HCT116 (cell line): ENCODE measurements around the gene PARP8. TPM values are rescaled to one million over a fixed set of nuclear protein-coding genes. Genes with fewer than 3 reads are reported as not detected.

Experiments
- ATAC-seq: fragments of 200-7000 bp; cut with Tn5 transposase; 2 replicates; pipeline ENCODE4 v1.9.1; 2020; ENCODE audit warnings: mild to moderate bottlenecking, moderate library complexity
- BruUV-seq: library from RNA; stranded (reverse); fragments of 400-500 nt; replicated peaks from 2 replicates; lab custom pipeline; 2021; lab: Mats Ljungman, UMichigan
- CTCF ChIA-PET: fragments of 300-600 bp; sonication (Branson Sonifier 250); formaldehyde crosslinking; loops from one replicate; lab custom pipeline; 2021; ENCODE audit warnings: antibody characterized with exemption; lab: Charles Lee
- POLR2A ChIA-PET: fragments of 300-600, 350-600 bp; sonication (Branson Sonifier 250); formaldehyde crosslinking; loops from one replicate; lab custom pipeline; 2021; ENCODE audit warnings: antibody characterized with exemption; lab: Charles Lee
- RAD21 ChIA-PET, 2 experiments: fragments of 300-600 bp; sonication (Branson Sonifier 250); formaldehyde crosslinking; loops; one replicate each; lab custom pipeline; 2023; ENCODE audit warnings: low total read pairs in 2 of 2; ENCODE audit not compliant: uncharacterized antibody in 2 of 2, unreplicated experiment in 2 of 2, low non-redundant PET in 1 of 2; lab: Charles Lee
- DNase-seq: peaks from one replicate; pipeline ENCODE4 v3.0.0-alpha.2; 2010; ENCODE audit warnings: low read depth, low spot score
- H2AFZ ChIP-seq: fragments of 200-600 bp; shearing (Covaris generic), sonication (generic); 2 replicates; pipeline ENCODE4 v1.6.1; 2017; ENCODE audit warnings: low read depth, mixed run types, mixed read lengths, antibody characterized with exemption, low read length; ENCODE audit not compliant: poor library complexity, severe bottlenecking
- H3K27ac ChIP-seq: 2 replicates; pipeline ENCODE4 v1.5.1; 2012; ENCODE audit warnings: low read depth, low read length
- H3K27me3 ChIP-seq: fragments of 200-600 bp; sonication (generic); 2 replicates; pipeline ENCODE4 v1.6.1; 2016; ENCODE audit warnings: mixed run types, low read length, mixed read lengths; ENCODE audit not compliant: insufficient read depth
- H3K36me3 ChIP-seq, 2 experiments: fragments of 200-500 bp in 1 of 2; fragments of 200-600 bp in 1 of 2; sonication (Bioruptor generic) in 1 of 2; sonication (generic) in 1 of 2; 2 replicates each; pipeline versions ENCODE4 v1.5.1 to v1.6.1; 2014 to 2016; ENCODE audit warnings: low read length in 2 of 2, inconsistent platforms in 1 of 2, mixed read lengths in 1 of 2, mixed run types in 1 of 2; ENCODE audit not compliant: insufficient read depth in 2 of 2, control insufficient read depth in 1 of 2
- H3K4me1 ChIP-seq, 2 experiments: fragments of 200-600 bp in 1 of 2; sonication (generic) in 1 of 2; 2 replicates each; pipeline versions ENCODE4 v1.5.1 to v1.6.1; 2012 to 2017; ENCODE audit warnings: low read length in 2 of 2, inconsistent platforms in 1 of 2, mild to moderate bottlenecking in 1 of 2, mixed read lengths in 1 of 2, mixed run types in 1 of 2, moderate library complexity in 1 of 2; ENCODE audit not compliant: insufficient read depth in 2 of 2, control insufficient read depth in 1 of 2
- H3K4me2 ChIP-seq: fragments of 200-600 bp; sonication (generic); 2 replicates; pipeline ENCODE4 v1.6.1; 2017; ENCODE audit warnings: mixed run types, low read length, mixed read lengths
- H3K4me3 ChIP-seq, 2 experiments: fragments of 200-600 bp in 1 of 2; sonication (generic) in 1 of 2; replicated peaks in 1 of 2; 2 replicates each; pipeline ENCODE4 v1.5.1; 2011 to 2016; ENCODE audit warnings: low read length in 2 of 2, control low read depth in 1 of 2, low read depth in 1 of 2, mild to moderate bottlenecking in 1 of 2, mixed read lengths in 1 of 2, mixed run types in 1 of 2
- H3K79me2 ChIP-seq: fragments of 200-600 bp; sonication (generic); 2 replicates; pipeline ENCODE4 v1.6.1; 2017; ENCODE audit warnings: mild to moderate bottlenecking, mixed run types, low read length, moderate library complexity, mixed read lengths; ENCODE audit not compliant: insufficient read depth
- H3K9ac ChIP-seq: fragments of 200-600 bp; sonication (generic); 2 replicates; pipeline ENCODE4 v1.6.1; 2016; ENCODE audit warnings: low read length, mixed read lengths
- H3K9me2 ChIP-seq: fragments of 200-600 bp; sonication (generic), shearing (Covaris generic); 2 replicates; pipeline ENCODE4 v1.6.1; 2017; ENCODE audit warnings: mixed run types, mild to moderate bottlenecking, moderate library complexity; ENCODE audit not compliant: insufficient read depth
- H3K9me3 ChIP-seq, 2 experiments: fragments of 200-500 bp in 1 of 2; fragments of 200-600 bp in 1 of 2; sonication (Bioruptor generic) in 1 of 2; sonication (generic) in 1 of 2; 2 replicates each; pipeline ENCODE4 v1.6.1; 2014 to 2017; ENCODE audit warnings: low read length in 2 of 2, mixed read lengths in 2 of 2, inconsistent platforms in 1 of 2, low read depth in 1 of 2, mild to moderate bottlenecking in 1 of 2, mixed run types in 1 of 2, moderate library complexity in 1 of 2; ENCODE audit not compliant: control insufficient read depth in 1 of 2, insufficient read depth in 1 of 2
- H4K20me1 ChIP-seq: fragments of 200-600 bp; sonication (generic), shearing (Covaris generic); 2 replicates; pipeline ENCODE4 v1.6.1; 2017; ENCODE audit warnings: mixed run types, mild to moderate bottlenecking, moderate library complexity; ENCODE audit not compliant: insufficient read depth
- ATF3 ChIP-seq: IDR thresholded peaks from 2 replicates; pipeline ENCODE4 v1.6.1; 2012
- CBX3 ChIP-seq: IDR thresholded peaks from 2 replicates; pipeline ENCODE4 v1.6.1; 2012; ENCODE audit warnings: low read depth
- CEBPB ChIP-seq: IDR thresholded peaks from 2 replicates; pipeline ENCODE4 v1.6.1; 2012; ENCODE audit warnings: low read depth
- CTCF ChIP-seq, 3 experiments: fragments of 200-600 bp in 1 of 3; sonication (generic) in 1 of 3; IDR thresholded peaks in 2 of 3; conservative IDR thresholded peaks in 1 of 3; 2 replicates each; pipeline ENCODE4 v1.5.1; 2012 to 2017; ENCODE audit warnings: low read depth in 2 of 3, low read length in 2 of 3, antibody characterized with exemption in 1 of 3, borderline replicate concordance in 1 of 3, control low read depth in 1 of 3, mild to moderate bottlenecking in 1 of 3, mixed read lengths in 1 of 3, mixed run types in 1 of 3, moderate library complexity in 1 of 3; ENCODE audit not compliant: insufficient read depth in 1 of 3
- ELF1 ChIP-seq: IDR thresholded peaks from 2 replicates; pipeline ENCODE4 v1.6.1; 2012; ENCODE audit warnings: low read depth, borderline replicate concordance
- EZH2phosphoT487 ChIP-seq: fragments of 200-600 bp; IDR thresholded peaks from 2 replicates; pipeline ENCODE4 v1.6.1; 2018; ENCODE audit warnings: antibody characterized with exemption, borderline replicate concordance
- FOSL1 ChIP-seq: IDR thresholded peaks from 2 replicates; pipeline ENCODE4 v1.6.1; 2012; ENCODE audit warnings: low read depth
- JUND ChIP-seq: IDR thresholded peaks from 2 replicates; pipeline ENCODE4 v1.6.1; 2012
- MAX ChIP-seq: IDR thresholded peaks from 2 replicates; pipeline ENCODE4 v1.6.1; 2012
- RAD21 ChIP-seq: IDR thresholded peaks from 2 replicates; pipeline ENCODE4 v1.6.1; 2012; ENCODE audit warnings: low read depth, mild to moderate bottlenecking
- SIN3A ChIP-seq: IDR thresholded peaks from 2 replicates; pipeline ENCODE4 v1.6.1; 2012; ENCODE audit warnings: low read depth
- SP1 ChIP-seq: IDR thresholded peaks from 2 replicates; pipeline ENCODE4 v1.6.1; 2012; ENCODE audit warnings: low read depth
- SRF ChIP-seq: IDR thresholded peaks from 2 replicates; pipeline ENCODE4 v1.6.1; 2012; ENCODE audit warnings: low read depth
- TCF7L2 ChIP-seq: IDR thresholded peaks from 2 replicates; pipeline ENCODE4 v1.7.0; 2011; ENCODE audit warnings: borderline replicate concordance, inconsistent platforms; ENCODE audit not compliant: insufficient read depth, insufficient read length; ENCODE audit errors: extremely low read depth
- ZNF274 ChIP-seq: fragments of 200-500 bp; sonication (Bioruptor generic); IDR thresholded peaks from 2 replicates; pipeline ENCODE4 v1.6.1; 2014; ENCODE audit warnings: mild to moderate bottlenecking, low read depth, low read length, inconsistent platforms
- intact Hi-C: fragments of 100-400 bp; cut with micrococcal nuclease; formaldehyde crosslinking; loops from 2 replicates; pipeline ENCODE4 v1.10.0; 2022
- total RNA-seq: library from RNA; stranded (reverse); gene quantifications from one replicate; pipeline ENCODE4 v1.2.1, GENCODE V29; 2021; ENCODE audit not compliant: unreplicated experiment

PARP8 gene
- total RNA-seq, 1 experiment from 2014 or later = 19.0 TPM

- intact Hi-C loops = no loop called here
- no peaks in the 10 kb centered on the region for H4K20me1 ChIP-seq
- no peaks in the 10 kb centered on the region for H3K79me2 ChIP-seq
- no peaks in the 10 kb centered on the region for H3K36me3 ChIP-seq
- POLR2A ChIA-PET = no interaction called here
- DNase-seq (no peak), ATAC-seq (no peak)
- RAD21 ChIA-PET = no interaction called here
- no TSS peak for BruUV-seq
- no peak overlapping the region for H2AFZ ChIP-seq
- no peak overlapping the region for H3K27ac ChIP-seq
- no peaks in the 10 kb centered on the region for H3K9me3 ChIP-seq
- H3K9ac ChIP-seq = no peak overlapping the region
- H3K4me2 ChIP-seq = no peak overlapping the region
- H3K9me2 ChIP-seq = no peaks in the 10 kb centered on the region
- H3K4me1 ChIP-seq = no peaks in the 10 kb centered on the region
- 0 out of 2 replicates have a peak, but pooled peaks cover 9% of the 10 kb centered on the region for H3K27me3 ChIP-seq
- CTCF ChIA-PET = no interaction called here
- no peak overlapping the region for H3K4me3 ChIP-seq
- TF ChIP-seq CTCF (IDR thresholded peaks at IDR 0.05 in 2 of 3, conservative IDR thresholded peaks at IDR 0.05 in 1 of 3; ENCODE audit: borderline replicate concordance in 1 of 3, insufficient read depth in 1 of 3, low read depth in 2 of 3, low read length in 2 of 3) = no peak
- no peak for TF ChIP-seq CBX3
- TF ChIP-seq RAD21 = no peak
Observed at GRCh38 chr5:50878470-50878869, 212.0 kb downstream of the PARP8 start.

- no peak overlapping the region for H3K4me3 ChIP-seq
- H3K9me3 ChIP-seq = no peaks in the 10 kb centered on the region
- no peak overlapping the region for H3K4me2 ChIP-seq
- H3K9ac ChIP-seq = no peak overlapping the region
- H3K27ac ChIP-seq = no peak overlapping the region
- no peaks in the 10 kb centered on the region for H3K4me1 ChIP-seq
- RAD21 ChIA-PET = no interaction called here
- no peak overlapping the region for H2AFZ ChIP-seq
- ATAC-seq (no peak), DNase-seq (no peak)
- no TSS peak for BruUV-seq
- 0 out of 2 replicates have a peak, but pooled peaks cover 9% of the 10 kb centered on the region for H3K27me3 ChIP-seq
- TF ChIP-seq SP1 (no peak), CEBPB (no peak), FOSL1 (no peak), ELF1 (no peak), ATF3 (no peak), CBX3 (no peak), SRF (no peak), MAX (no peak), SIN3A (no peak), JUND (no peak), RAD21 (no peak), CTCF (IDR thresholded peaks at IDR 0.05 in 2 of 3, conservative IDR thresholded peaks at IDR 0.05 in 1 of 3; ENCODE audit: borderline replicate concordance in 1 of 3, insufficient read depth in 1 of 3, low read depth in 2 of 3, low read length in 2 of 3) (no peak), EZH2phosphoT487 (no peak), ZNF274 (no peak), TCF7L2 (no peak)
- H3K36me3 ChIP-seq = no peaks in the 10 kb centered on the region
- POLR2A ChIA-PET = no interaction called here
- no peaks in the 10 kb centered on the region for H4K20me1 ChIP-seq
- intact Hi-C loops = no loop called here
- no peaks in the 10 kb centered on the region for H3K79me2 ChIP-seq
- no peaks in the 10 kb centered on the region for H3K9me2 ChIP-seq
- CTCF ChIA-PET = no interaction called here
Observed at GRCh38 chr5:50881407-50881806, 215.0 kb downstream of the PARP8 start.
